HepG2 (cell line): ENCODE measurements around the gene MIDN. TPM values are rescaled to one million over a fixed set of nuclear protein-coding genes. Genes with fewer than 3 reads are reported as not detected.

ENCODE experiments used
- BCL6 ChIP-seq: IDR thresholded peaks from 2 replicates; pipeline ENCODE4 v1.6.1; 2016; ENCODE audit warnings: missing genetic modification reagents, missing compliant biosample characterization
- BHLHE40 ChIP-seq: IDR thresholded peaks from 2 replicates; pipeline ENCODE4 v1.6.1; 2011; ENCODE audit warnings: low read length, improper control_type of control experiment
- FOXA3 ChIP-seq: IDR thresholded peaks from 2 replicates; pipeline ENCODE4 v1.6.1; 2016; ENCODE audit warnings: missing genetic modification reagents, missing compliant biosample characterization
- HDAC1 ChIP-seq: sonication (generic); formaldehyde crosslinking; IDR thresholded peaks from 2 replicates; pipeline ENCODE4 v1.5.1; 2020; ENCODE audit warnings: mild to moderate bottlenecking, missing genetic modification reagents
- HNRNPH1 ChIP-seq: fragments of 200-400 bp; formaldehyde crosslinking; optimal IDR thresholded peaks from 2 replicates; pipeline ENCODE3; 2017; ENCODE audit warnings: mild to moderate bottlenecking, low read depth, low read length
- HOXA5 ChIP-seq: sonication (generic); formaldehyde crosslinking; IDR thresholded peaks from 2 replicates; pipeline ENCODE4 v1.4.0; 2020; ENCODE audit warnings: missing genetic modification reagents
- MTA1 ChIP-seq: sonication (generic); formaldehyde crosslinking; IDR thresholded peaks from 2 replicates; pipeline ENCODE4 v1.4.0; 2020; ENCODE audit warnings: missing genetic modification reagents, mild to moderate bottlenecking, borderline replicate concordance
- RFX3 ChIP-seq: IDR thresholded peaks from 2 replicates; pipeline ENCODE4 v1.6.1; 2016; ENCODE audit warnings: missing biosample characterization, missing genetic modification reagents
- SKI ChIP-seq: fragments of 450-650 bp; IDR thresholded peaks from one replicate; pipeline ENCODE4 v1.6.1; 2018; ENCODE audit warnings: mild to moderate bottlenecking; ENCODE audit not compliant: partially characterized antibody
- SMAD3 ChIP-seq: sonication (generic); formaldehyde crosslinking; IDR thresholded peaks from 2 replicates; pipeline ENCODE4 v1.4.0; 2020; ENCODE audit warnings: missing genetic modification reagents
- SMAD9 ChIP-seq: sonication (generic); formaldehyde crosslinking; IDR thresholded peaks from 2 replicates; pipeline ENCODE4 v1.5.1; 2020; ENCODE audit warnings: mild to moderate bottlenecking, missing genetic modification reagents
- TOPORS ChIP-seq: sonication (generic); formaldehyde crosslinking; IDR thresholded peaks from 2 replicates; pipeline ENCODE4 v1.8.0; 2023; ENCODE audit warnings: mild to moderate bottlenecking, missing genetic modification reagents
- ZBTB1 ChIP-seq: sonication (generic); formaldehyde crosslinking; IDR thresholded peaks from 2 replicates; pipeline ENCODE4 v1.4.0; 2020; ENCODE audit warnings: missing genetic modification reagents, borderline replicate concordance
- ZNF263 ChIP-seq: sonication (generic); formaldehyde crosslinking; IDR thresholded peaks from 2 replicates; pipeline ENCODE4 v1.4.0; 2020; ENCODE audit warnings: missing genetic modification reagents
- ZNF367 ChIP-seq: sonication (generic); formaldehyde crosslinking; IDR thresholded peaks from 2 replicates; pipeline ENCODE4 v1.4.0; 2020; ENCODE audit warnings: missing genetic modification reagents, borderline replicate concordance
- ZNF572 ChIP-seq: sonication (generic); formaldehyde crosslinking; IDR thresholded peaks from 2 replicates; pipeline ENCODE4 v1.5.1; 2020; ENCODE audit warnings: mild to moderate bottlenecking, missing genetic modification reagents
- ZNF614 ChIP-seq: IDR thresholded peaks from 2 replicates; pipeline ENCODE4 v1.6.1; 2018; ENCODE audit warnings: missing biosample characterization, missing genetic modification reagents, inconsistent platforms, borderline replicate concordance
- ZNF772 ChIP-seq: sonication (generic); formaldehyde crosslinking; IDR thresholded peaks from 2 replicates; pipeline ENCODE4 v1.5.0; 2020; ENCODE audit warnings: mild to moderate bottlenecking, missing genetic modification reagents
- ZNF790 ChIP-seq: sonication (generic); formaldehyde crosslinking; IDR thresholded peaks from 2 replicates; pipeline ENCODE4 v1.8.0; 2022; ENCODE audit warnings: missing genetic modification reagents, mild to moderate bottlenecking, borderline replicate concordance
- ZNF839 ChIP-seq: sonication (generic); formaldehyde crosslinking; IDR thresholded peaks from 2 replicates; pipeline ENCODE4 v1.4.0; 2020; ENCODE audit warnings: missing genetic modification reagents, mild to moderate bottlenecking, borderline replicate concordance
- polyA plus RNA-seq, 8 experiments: library from polyadenylated mRNA; depleted of rRNA in 3 of 8; stranded (reverse) in 7 of 8; unstranded in 1 of 8; fragments of >200 nt; fragmentation: Illumina TruSeq in 4 of 8; extraction: Trizol in 4 of 8; gene quantifications; 2 replicates each; pipeline versions ENCODE4 v1.2.1 to v1.2.3, GENCODE V29; 2011 to 2016; ENCODE audit warnings: low read depth in 4 of 8, missing spikeins in 1 of 8, mixed read lengths in 1 of 8; ENCODE audit not compliant: insufficient read depth in 1 of 8
- total RNA-seq, 5 experiments: library from RNA; depleted of rRNA; stranded (reverse); fragments of >200 nt; fragmentation: Illumina TruSeq; extraction: Trizol; gene quantifications; 2 replicates each; pipeline ENCODE4 v1.2.3, GENCODE V29; 2016; ENCODE audit warnings: low read depth in 1 of 5
- TF ChIP-seq, protein P1 (sequence below): sonication (generic); formaldehyde crosslinking; IDR thresholded peaks from 2 replicates; pipeline ENCODE4 v1.4.0; 2020; ENCODE audit warnings: missing genetic modification reagents, borderline replicate concordance
- TF ChIP-seq, protein P2 (sequence below): IDR thresholded peaks from 2 replicates; pipeline ENCODE4 v1.6.1; 2016; ENCODE audit warnings: low read depth
- TF ChIP-seq, protein P3 (sequence below): sonication (generic); formaldehyde crosslinking; IDR thresholded peaks from 2 replicates; pipeline ENCODE4 v1.5.1; 2020; ENCODE audit warnings: mild to moderate bottlenecking, missing genetic modification reagents, moderate library complexity

Gene MIDN
- total and polyA plus RNA-seq, 2 of the 13 experiments (the other 11 are each of a cell fraction or from before 2014, with no cell fraction given) = 8.4 to 18.0 TPM

DNA sequence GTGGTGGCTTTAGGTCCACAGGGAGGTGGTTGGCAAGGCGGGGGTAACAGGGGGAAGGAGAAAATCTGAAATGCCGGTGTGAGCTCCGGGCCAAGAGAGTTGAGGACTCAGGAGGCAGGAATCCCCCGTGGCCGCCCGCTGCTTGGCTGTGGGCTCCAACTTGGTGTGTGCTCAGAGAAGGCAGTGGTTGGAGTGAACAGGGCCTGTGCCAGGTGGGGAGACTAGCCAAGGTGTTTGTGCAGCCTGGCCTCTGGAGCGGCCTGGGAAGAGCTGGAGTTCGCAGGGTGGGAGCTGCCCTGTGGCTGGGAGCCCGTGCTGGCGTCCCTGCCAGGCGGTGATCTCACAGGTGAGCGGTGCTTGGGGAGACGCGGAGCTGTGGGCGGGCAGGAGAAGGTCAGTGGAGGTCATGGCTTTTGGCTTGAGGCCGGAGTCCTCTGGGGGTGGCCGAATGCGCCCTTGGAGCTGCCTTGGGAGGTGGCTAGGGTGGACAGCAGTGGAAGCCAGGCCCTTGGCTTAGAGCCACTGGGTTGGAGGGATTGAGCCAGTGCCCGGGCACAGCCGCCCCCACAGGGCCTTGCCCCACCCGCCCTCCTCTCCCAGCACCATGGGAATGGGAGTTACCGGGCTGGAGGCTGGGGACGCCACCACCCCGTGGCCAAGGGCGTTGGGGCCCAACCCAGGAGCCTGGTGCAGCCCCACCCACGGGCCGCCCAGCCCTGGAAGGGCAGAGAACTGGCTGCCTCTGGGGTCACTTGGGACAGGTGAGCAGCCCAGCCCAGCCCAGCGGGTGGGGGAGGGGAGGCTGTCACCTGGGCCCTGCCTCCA lies 13.6 kb downstream of the MIDN start (continued):
- no peak for TF ChIP-seq ZNF367 (CRISPR knock-in tag)
- no peak for TF ChIP-seq FOXA3 (CRISPR knock-in tag)
- 0 out of 2 replicates have a peak, but pooled peaks have one; percentile 44 for TF ChIP-seq ZNF839 (CRISPR knock-in tag)
- no peak for TF ChIP-seq ZBTB1
- 0 out of 2 replicates have a peak, but pooled peaks have one; percentile 15 for TF ChIP-seq SMAD9 (CRISPR knock-in tag)
- TF ChIP-seq HNRNPH1 = no peak
- TF ChIP-seq, protein P1, sequence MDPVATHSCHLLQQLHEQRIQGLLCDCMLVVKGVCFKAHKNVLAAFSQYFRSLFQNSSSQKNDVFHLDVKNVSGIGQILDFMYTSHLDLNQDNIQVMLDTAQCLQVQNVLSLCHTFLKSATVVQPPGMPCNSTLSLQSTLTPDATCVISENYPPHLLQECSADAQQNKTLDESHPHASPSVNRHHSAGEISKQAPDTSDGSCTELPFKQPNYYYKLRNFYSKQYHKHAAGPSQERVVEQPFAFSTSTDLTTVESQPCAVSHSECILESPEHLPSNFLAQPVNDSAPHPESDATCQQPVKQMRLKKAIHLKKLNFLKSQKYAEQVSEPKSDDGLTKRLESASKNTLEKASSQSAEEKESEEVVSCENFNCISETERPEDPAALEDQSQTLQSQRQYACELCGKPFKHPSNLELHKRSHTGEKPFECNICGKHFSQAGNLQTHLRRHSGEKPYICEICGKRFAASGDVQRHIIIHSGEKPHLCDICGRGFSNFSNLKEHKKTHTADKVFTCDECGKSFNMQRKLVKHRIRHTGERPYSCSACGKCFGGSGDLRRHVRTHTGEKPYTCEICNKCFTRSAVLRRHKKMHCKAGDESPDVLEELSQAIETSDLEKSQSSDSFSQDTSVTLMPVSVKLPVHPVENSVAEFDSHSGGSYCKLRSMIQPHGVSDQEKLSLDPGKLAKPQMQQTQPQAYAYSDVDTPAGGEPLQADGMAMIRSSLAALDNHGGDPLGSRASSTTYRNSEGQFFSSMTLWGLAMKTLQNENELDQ = no peak
- no peak for TF ChIP-seq SKI
- 0 out of 2 replicates have a peak, but pooled peaks have one; percentile 41 for TF ChIP-seq MTA1 (CRISPR knock-in tag)
- 0 out of 2 replicates have a peak, but pooled peaks have one; percentile 16 for TF ChIP-seq ZNF772
- no peak for TF ChIP-seq ZNF614
- peak; percentile 28 for TF ChIP-seq BCL6
- TF ChIP-seq, protein P2, sequence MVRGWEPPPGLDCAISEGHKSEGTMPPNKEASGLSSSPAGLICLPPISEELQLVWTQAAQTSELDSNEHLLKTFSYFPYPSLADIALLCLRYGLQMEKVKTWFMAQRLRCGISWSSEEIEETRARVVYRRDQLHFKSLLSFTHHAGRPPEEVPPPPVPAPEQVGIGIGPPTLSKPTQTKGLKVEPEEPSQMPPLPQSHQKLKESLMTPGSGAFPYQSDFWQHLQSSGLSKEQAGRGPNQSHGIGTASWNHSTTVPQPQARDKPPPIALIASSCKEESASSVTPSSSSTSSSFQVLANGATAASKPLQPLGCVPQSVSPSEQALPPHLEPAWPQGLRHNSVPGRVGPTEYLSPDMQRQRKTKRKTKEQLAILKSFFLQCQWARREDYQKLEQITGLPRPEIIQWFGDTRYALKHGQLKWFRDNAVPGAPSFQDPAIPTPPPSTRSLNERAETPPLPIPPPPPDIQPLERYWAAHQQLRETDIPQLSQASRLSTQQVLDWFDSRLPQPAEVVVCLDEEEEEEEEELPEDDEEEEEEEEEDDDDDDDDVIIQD (CRISPR knock-in tag) = 0 out of 2 replicates have a peak, but pooled peaks have one; percentile 16
- TF ChIP-seq BHLHE40 = no peak
- TF ChIP-seq ZNF572 (CRISPR knock-in tag) = no peak
- TF ChIP-seq, protein P3, sequence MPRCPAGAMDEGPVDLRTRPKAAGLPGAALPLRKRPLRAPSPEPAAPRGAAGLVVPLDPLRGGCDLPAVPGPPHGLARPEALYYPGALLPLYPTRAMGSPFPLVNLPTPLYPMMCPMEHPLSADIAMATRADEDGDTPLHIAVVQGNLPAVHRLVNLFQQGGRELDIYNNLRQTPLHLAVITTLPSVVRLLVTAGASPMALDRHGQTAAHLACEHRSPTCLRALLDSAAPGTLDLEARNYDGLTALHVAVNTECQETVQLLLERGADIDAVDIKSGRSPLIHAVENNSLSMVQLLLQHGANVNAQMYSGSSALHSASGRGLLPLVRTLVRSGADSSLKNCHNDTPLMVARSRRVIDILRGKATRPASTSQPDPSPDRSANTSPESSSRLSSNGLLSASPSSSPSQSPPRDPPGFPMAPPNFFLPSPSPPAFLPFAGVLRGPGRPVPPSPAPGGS (CRISPR knock-in tag) = 0 out of 2 replicates have a peak, but pooled peaks have one; percentile 35
- TF ChIP-seq RFX3 (CRISPR knock-in tag) = no peak
- 0 out of 2 replicates have a peak, but pooled peaks have one; percentile 30 for TF ChIP-seq ZNF790 (CRISPR knock-in tag)
- no peak for TF ChIP-seq TOPORS (CRISPR knock-in tag)
- TF ChIP-seq HDAC1 (CRISPR knock-in tag) = no peak; the same call in 1 of the 2 replicates
- no peak for TF ChIP-seq SMAD3
- TF ChIP-seq ZNF263 = no peak
- no peak for TF ChIP-seq HOXA5 (CRISPR knock-in tag)
